Measurements from ENCODE around the gene IER5. TPM values are rescaled to one million over a fixed set of nuclear protein-coding genes. Genes with fewer than 3 reads are reported as not detected.
"Not testable (repeated sequence)": the region's sequence is repeated elsewhere in the genome, so short reads cannot be mapped to it uniquely, and the experiment has no call there.

IER5 gene
- total RNA-seq, 4 donors from 2014 or later, result 6.3 to 10.7 (median 8.2) TPM

DNA sequence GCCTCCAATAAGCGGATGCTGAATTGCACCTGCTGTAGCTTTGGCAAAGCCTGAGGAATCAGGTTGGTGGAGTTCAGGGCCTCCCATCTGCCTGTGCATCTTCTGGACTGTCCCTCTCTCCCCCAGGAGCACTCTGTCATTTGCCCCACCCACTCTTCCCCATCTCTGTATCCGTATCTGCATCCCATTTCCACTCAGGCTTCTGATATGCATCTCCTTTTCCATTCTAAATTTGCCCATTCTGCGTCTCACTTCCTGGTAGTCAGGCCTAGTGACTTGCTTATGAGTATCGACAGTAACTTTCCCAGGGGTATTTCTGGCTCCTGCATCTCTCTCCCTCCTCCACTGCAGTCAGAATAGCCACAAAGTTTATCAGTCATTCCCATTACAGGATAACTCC lies 39.1 kb upstream of the IER5 start:
- TF ChIP-seq CTCF (IDR thresholded peaks at IDR 0.05) (no peak), POLR2A (IDR thresholded peaks at IDR 0.05) (no peak)
- H3K27ac ChIP-seq, result no peak overlapping the region
- no peaks in the 10 kb centered on the region for H3K27me3 ChIP-seq
- no peak overlapping the region for H3K4me3 ChIP-seq
- H3K4me1 ChIP-seq, result peaks cover 0 to under 1% (median 0%) of the 10 kb centered on the region in 4 donors
- no peaks in the 10 kb centered on the region for H3K9me3 ChIP-seq
- no peak for DNase-seq
- no peaks in the 10 kb centered on the region for H3K36me3 ChIP-seq

DNA sequence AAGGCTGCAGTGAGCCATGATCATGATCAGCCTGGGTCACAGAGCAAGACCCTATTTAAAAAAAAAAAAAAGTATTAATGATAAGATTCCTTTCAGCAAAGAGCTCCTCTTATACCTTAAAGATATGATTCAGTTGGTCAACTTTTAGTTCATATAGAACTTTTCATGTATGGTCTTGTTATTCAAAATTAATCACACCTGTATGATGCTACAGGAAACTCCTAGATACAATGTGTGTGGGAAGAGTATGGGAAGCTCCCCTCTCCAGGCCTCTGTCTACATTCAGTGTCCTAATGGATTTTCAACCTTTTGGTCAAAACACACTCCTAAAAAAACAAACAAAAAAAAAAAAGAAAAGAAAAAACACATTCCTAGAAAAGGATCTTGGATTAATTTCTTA lies 37.6 kb upstream of the IER5 start:
- no peak for TF ChIP-seq CTCF (IDR thresholded peaks at IDR 0.05)
- no peak for TF ChIP-seq POLR2A (IDR thresholded peaks at IDR 0.05)
- Histone ChIP-seq H3K27me3 (no peaks in the 10 kb centered on the region), H3K9me3 (no peaks in the 10 kb centered on the region), H3K27ac (no peak overlapping the region), H3K36me3 (peaks cover 0 to 9% (median 0%) of the 10 kb centered on the region in 3 donors), H3K4me3 (no peak overlapping the region), H3K4me1 (no peaks in the 10 kb centered on the region)
- DNase-seq, result no peak

DNA sequence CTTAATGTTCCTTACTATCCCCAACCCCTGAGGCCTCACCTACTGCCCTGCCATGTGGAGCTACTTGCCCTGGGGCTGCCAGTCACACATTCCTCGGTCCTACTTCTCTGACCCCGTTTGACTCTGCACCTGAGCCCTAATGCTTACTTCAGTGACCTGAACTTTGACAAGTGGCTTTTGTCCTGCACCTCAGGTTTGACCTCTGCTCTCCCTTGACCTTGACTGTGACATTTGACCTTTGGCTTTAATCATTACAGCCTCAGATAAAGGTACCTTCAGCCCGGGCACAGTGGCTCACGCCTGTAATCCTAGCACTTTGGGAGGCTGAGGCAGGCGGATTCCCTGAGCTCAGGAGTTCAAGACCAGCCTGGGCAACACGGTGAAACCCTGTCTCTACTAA lies 31.9 kb upstream of the IER5 start:
- Histone ChIP-seq H3K27me3 (no peaks in the 10 kb centered on the region), H3K4me1 (no peaks in the 10 kb centered on the region), H3K9me3 (no peaks in the 10 kb centered on the region), H3K27ac (no peak overlapping the region), H3K4me3 (no peak overlapping the region), H3K36me3 (peaks cover 0 to 10% (median 0%) of the 10 kb centered on the region in 3 donors)
- no peak for DNase-seq
- TF ChIP-seq CTCF (IDR thresholded peaks at IDR 0.05) (no peak), POLR2A (IDR thresholded peaks at IDR 0.05) (no peak)

GRCh38 chr1:181057079-181057478 lies 31.4 kb upstream of the IER5 start:
- peaks cover 0 to 10% (median 0%) of the 10 kb centered on the region in 3 donors for H3K36me3 ChIP-seq
- no peaks in the 10 kb centered on the region for H3K9me3 ChIP-seq
- no peak for TF ChIP-seq POLR2A (IDR thresholded peaks at IDR 0.05)
- TF ChIP-seq CTCF (IDR thresholded peaks at IDR 0.05), result no peak
- no peak for DNase-seq
- H3K4me1 ChIP-seq, result peaks cover 0 to under 1% (median 0%) of the 10 kb centered on the region in 4 donors
- H3K4me3 ChIP-seq, result no peak overlapping the region
- H3K27ac ChIP-seq, result no peak overlapping the region
- H3K27me3 ChIP-seq, result no peaks in the 10 kb centered on the region

DNA sequence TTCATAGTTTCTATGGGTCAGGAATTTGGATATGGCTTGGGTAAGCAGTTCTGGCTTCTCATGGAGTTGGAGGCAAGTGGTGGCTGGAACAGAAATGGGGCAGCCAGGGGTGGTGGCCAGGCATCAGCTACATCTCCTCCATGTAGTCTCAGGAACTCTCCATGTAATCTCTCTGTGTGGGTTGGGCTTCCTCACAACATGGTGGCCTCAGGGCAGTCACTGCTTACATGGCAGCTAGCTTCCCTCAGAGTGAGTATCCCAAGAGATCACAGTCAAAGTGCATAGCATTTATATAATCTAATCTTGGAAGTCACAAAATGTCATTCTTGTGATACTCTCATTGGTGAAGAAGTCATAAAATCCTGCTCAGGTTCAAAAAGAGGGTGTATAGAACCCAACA lies 29.1 kb upstream of the IER5 start:
- Histone ChIP-seq H3K27me3 (no peaks in the 10 kb centered on the region), H3K4me3 (no peak overlapping the region), H3K36me3 (peaks cover 0 to 10% (median 0%) of the 10 kb centered on the region in 3 donors), H3K9me3 (no peaks in the 10 kb centered on the region), H3K27ac (no peak overlapping the region), H3K4me1 (peaks cover 0 to 6% (median 2%) of the 10 kb centered on the region in 4 donors)
- TF ChIP-seq POLR2A (IDR thresholded peaks at IDR 0.05), result no peak
- DNase-seq, result no peak

DNA sequence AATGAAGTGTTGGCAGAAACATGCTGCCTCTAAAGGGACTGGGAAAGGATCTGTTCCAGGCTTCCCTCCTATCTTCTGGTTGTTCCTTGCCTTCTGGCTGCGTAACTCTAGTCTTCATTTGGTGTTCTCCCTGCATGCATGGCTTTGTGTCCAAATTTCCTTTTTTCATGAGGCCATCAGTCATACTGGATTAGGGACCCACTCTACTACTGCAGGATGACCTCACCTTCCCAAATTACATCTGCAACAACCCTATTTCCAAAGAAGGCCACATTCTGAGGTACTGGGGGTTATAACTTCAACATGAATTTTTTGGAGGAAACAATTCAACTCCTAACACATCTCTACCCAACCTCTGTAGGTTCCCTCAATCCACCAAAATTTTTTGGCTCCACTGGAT lies 28.4 kb upstream of the IER5 start:
- H3K27ac ChIP-seq, result no peak overlapping the region
- H3K9me3 ChIP-seq, result no peaks in the 10 kb centered on the region
- no peak overlapping the region for H3K4me3 ChIP-seq
- no peaks in the 10 kb centered on the region for H3K27me3 ChIP-seq
- H3K4me1 ChIP-seq, result peaks cover 0 to 6% (median 2%) of the 10 kb centered on the region in 4 donors
- no peak for DNase-seq
- TF ChIP-seq CTCF (IDR thresholded peaks at IDR 0.05) (no peak), POLR2A (IDR thresholded peaks at IDR 0.05) (no peak)
- H3K36me3 ChIP-seq, result peaks cover 0 to 10% (median 0%) of the 10 kb centered on the region in 3 donors

- DNase-seq, H3K9me3 ChIP-seq, H3K4me3 ChIP-seq, H3K27me3 ChIP-seq, H3K27ac ChIP-seq, H3K36me3 ChIP-seq, H3K4me1 ChIP-seq: not testable (repeated sequence)
Measured at GRCh38 chr1:181060947-181061346, 27.6 kb upstream of the IER5 start.

All from Peyer's patch (tissue), 4 donors.